ENCODE measurements around the gene IGSF23. TPM values are rescaled to one million over a fixed set of nuclear protein-coding genes. Genes with fewer than 3 reads are reported as not detected.

Gene IGSF23
- total RNA-seq, 3 donors from 2014 or later, result not detected

- no peak for DNase-seq
- H3K36me3 ChIP-seq (ENCODE audit: low read depth), result no peaks in the 10 kb centered on the region
Observed at GRCh38 chr19:44646049-44646416, 32.7 kb downstream of the IGSF23 start.

GRCh38 chr19:44647144-44647543, 33.8 kb downstream of the IGSF23 start:
- TF ChIP-seq CTCF (IDR thresholded peaks at IDR 0.05), result no peak
- Histone ChIP-seq H3K4me3 (no peak overlapping the region), H3K4me1 (ENCODE audit: low read depth) (peaks cover 2% of the 10 kb centered on the region), H3K9me3 (no peaks in the 10 kb centered on the region), H3K36me3 (ENCODE audit: low read depth) (peaks cover 3% of the 10 kb centered on the region)
- ATAC-seq (no peak), DNase-seq (no peak)
- intact Hi-C loops (cut with DNase I, micrococcal nuclease), result no loop called here

More at GRCh38 chr19:44646049-44646416, 32.7 kb downstream of the IGSF23 start:
- Histone ChIP-seq H3K4me1 (ENCODE audit: low read depth) (peaks cover 3% of the 10 kb centered on the region), H3K9me3 (no peaks in the 10 kb centered on the region), H3K4me3 (no peak overlapping the region)
- ATAC-seq, result no peak
- no peak for TF ChIP-seq CTCF (IDR thresholded peaks at IDR 0.05)
- intact Hi-C loops (cut with DNase I, micrococcal nuclease), result no loop called here

- Histone ChIP-seq H3K36me3 (ENCODE audit: low read depth) (peaks cover 3% of the 10 kb centered on the region), H3K4me3 (no peak overlapping the region), H3K4me1 (ENCODE audit: low read depth) (no peaks in the 10 kb centered on the region), H3K9me3 (no peaks in the 10 kb centered on the region)
- peak; percentile 25 for ATAC-seq
- DNase-seq, result peak in 1 of 3 donors; percentile 25
- TF ChIP-seq CTCF (IDR thresholded peaks at IDR 0.05), result no peak
- intact Hi-C loops (cut with DNase I, micrococcal nuclease), result no loop called here
Observed at GRCh38 chr19:44648631-44649251, 35.4 kb downstream of the IGSF23 start.

GRCh38 chr19:44649578-44650145, 36.3 kb downstream of the IGSF23 start:
- no peaks in the 10 kb centered on the region for H3K9me3 ChIP-seq
- TF ChIP-seq CTCF (IDR thresholded peaks at IDR 0.05), result no peak
- ATAC-seq (no peak), DNase-seq (no peak)
- no peak overlapping the region for H3K4me3 ChIP-seq
- H3K4me1 ChIP-seq (ENCODE audit: low read depth), result no peaks in the 10 kb centered on the region
- H3K36me3 ChIP-seq (ENCODE audit: low read depth), result peaks cover 3% of the 10 kb centered on the region
- intact Hi-C loops (cut with DNase I, micrococcal nuclease), result loop anchor here in 1 of 2 donors (10.0 kb wide), 1 partner anchor 75 kb away; no protein-coding TSS in a partner anchor

- no peak for ATAC-seq
- H3K9me3 ChIP-seq, result no peaks in the 10 kb centered on the region
- peaks cover 3% of the 10 kb centered on the region for H3K36me3 ChIP-seq (ENCODE audit: low read depth)
- no peak for DNase-seq
- no peak overlapping the region for H3K4me3 ChIP-seq
- TF ChIP-seq CTCF (IDR thresholded peaks at IDR 0.05), result no peak
- intact Hi-C loops (cut with DNase I, micrococcal nuclease), result loop anchor here in 1 of 2 donors (10.0 kb wide), 1 partner anchor 79 kb away; no protein-coding TSS in a partner anchor
- no peaks in the 10 kb centered on the region for H3K4me1 ChIP-seq (ENCODE audit: low read depth)
Observed at GRCh38 chr19:44653343-44653742, 40.0 kb downstream of the IGSF23 start.
